ENCODE data around the gene RPS6KA5. TPM values are rescaled to one million over a fixed set of nuclear protein-coding genes. Genes with fewer than 3 reads are reported as not detected.

RPS6KA5 gene
- total RNA-seq, 2 donors from 2014 or later, result 5.3 to 9.6 TPM

DNA sequence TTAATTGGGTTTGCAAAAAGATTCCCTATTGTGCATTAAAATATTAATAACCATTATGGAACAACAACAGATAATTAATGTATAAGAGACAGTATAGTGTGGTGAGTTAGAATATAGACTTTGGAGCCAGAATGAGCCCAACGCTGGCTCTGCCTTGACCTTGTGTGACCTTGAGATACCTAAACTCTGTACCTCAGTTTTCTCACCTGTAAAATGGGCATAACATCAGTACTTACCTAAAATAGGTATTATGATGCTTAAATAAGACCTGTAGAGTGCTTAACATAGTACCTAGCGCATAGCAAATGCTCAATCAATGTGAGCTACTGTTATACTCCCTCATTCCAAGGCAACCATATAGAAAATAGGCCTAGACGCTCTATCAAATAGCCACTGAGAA, 153.3 kb downstream of the RPS6KA5 start:
- no peak for DNase-seq (ENCODE audit: low spot score)

DNA sequence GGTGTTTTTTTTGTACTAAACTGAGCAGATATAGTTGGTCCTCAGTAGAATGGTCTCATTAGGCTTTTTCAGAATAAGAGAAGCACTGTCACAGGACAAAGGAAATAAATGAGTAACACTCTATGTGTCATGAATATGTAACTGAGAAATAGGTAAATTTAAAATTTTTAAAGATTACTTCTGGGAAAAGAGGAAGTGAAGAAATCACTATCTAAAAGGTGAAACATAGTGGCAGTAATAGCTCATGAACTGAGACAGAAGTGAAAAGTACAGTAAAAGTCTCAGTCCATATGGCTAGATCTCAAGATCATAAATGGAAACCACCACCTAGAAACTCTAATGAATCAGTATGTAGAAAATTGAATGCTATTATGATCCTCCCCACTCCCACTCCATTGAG, 154.9 kb downstream of the RPS6KA5 start:
- no peaks in the 10 kb centered on the region for H3K36me3 ChIP-seq
- H3K4me1 ChIP-seq, result no peaks in the 10 kb centered on the region
- H3K27ac ChIP-seq, result no peak overlapping the region
- no peaks in the 10 kb centered on the region for H3K9me3 ChIP-seq
- H3K27me3 ChIP-seq, result no peaks in the 10 kb centered on the region
- DNase-seq (ENCODE audit: low spot score), result no peak
- no peak overlapping the region for H3K4me3 ChIP-seq
- TF ChIP-seq, protein P1, sequence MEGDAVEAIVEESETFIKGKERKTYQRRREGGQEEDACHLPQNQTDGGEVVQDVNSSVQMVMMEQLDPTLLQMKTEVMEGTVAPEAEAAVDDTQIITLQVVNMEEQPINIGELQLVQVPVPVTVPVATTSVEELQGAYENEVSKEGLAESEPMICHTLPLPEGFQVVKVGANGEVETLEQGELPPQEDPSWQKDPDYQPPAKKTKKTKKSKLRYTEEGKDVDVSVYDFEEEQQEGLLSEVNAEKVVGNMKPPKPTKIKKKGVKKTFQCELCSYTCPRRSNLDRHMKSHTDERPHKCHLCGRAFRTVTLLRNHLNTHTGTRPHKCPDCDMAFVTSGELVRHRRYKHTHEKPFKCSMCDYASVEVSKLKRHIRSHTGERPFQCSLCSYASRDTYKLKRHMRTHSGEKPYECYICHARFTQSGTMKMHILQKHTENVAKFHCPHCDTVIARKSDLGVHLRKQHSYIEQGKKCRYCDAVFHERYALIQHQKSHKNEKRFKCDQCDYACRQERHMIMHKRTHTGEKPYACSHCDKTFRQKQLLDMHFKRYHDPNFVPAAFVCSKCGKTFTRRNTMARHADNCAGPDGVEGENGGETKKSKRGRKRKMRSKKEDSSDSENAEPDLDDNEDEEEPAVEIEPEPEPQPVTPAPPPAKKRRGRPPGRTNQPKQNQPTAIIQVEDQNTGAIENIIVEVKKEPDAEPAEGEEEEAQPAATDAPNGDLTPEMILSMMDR (IDR thresholded peaks at IDR 0.05), result no peak

More for the DNA sequence above, 153.3 kb downstream of the RPS6KA5 start:
- TF ChIP-seq, protein P1 (IDR thresholded peaks at IDR 0.05), result no peak
- Histone ChIP-seq H3K36me3 (no peaks in the 10 kb centered on the region), H3K9me3 (no peaks in the 10 kb centered on the region), H3K27me3 (no peaks in the 10 kb centered on the region), H3K4me3 (no peak overlapping the region), H3K4me1 (no peaks in the 10 kb centered on the region), H3K27ac (no peak overlapping the region)

DNA sequence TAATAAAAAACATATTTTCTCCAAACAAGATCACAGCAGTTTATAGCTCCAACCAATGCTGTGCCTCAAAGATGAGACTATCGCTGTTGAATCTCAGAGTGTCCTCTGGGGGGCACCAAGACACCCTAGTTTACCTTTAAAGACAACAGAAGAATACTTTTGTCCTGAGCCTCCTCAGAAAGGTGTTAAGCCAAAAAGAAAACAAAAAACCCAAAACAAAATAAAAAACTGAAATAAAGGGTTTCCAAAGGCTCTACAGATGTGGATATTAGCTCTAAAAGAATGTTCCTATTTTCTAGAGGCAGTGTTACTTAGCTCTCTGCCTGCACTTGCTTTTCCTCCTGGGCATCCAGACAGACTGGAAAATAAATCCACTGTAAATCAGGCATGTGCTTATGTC, 157.3 kb downstream of the RPS6KA5 start:
- no peak overlapping the region for H3K27ac ChIP-seq
- TF ChIP-seq, protein P1 (IDR thresholded peaks at IDR 0.05), result peak; percentile 55 to 79
- H3K27me3 ChIP-seq, result no peaks in the 10 kb centered on the region
- peaks cover 10% of the 10 kb centered on the region for H3K36me3 ChIP-seq
- no peaks in the 10 kb centered on the region for H3K4me1 ChIP-seq
- no peak for DNase-seq (ENCODE audit: low spot score)
- no peaks in the 10 kb centered on the region for H3K9me3 ChIP-seq
- H3K4me3 ChIP-seq, result no peak overlapping the region

DNA sequence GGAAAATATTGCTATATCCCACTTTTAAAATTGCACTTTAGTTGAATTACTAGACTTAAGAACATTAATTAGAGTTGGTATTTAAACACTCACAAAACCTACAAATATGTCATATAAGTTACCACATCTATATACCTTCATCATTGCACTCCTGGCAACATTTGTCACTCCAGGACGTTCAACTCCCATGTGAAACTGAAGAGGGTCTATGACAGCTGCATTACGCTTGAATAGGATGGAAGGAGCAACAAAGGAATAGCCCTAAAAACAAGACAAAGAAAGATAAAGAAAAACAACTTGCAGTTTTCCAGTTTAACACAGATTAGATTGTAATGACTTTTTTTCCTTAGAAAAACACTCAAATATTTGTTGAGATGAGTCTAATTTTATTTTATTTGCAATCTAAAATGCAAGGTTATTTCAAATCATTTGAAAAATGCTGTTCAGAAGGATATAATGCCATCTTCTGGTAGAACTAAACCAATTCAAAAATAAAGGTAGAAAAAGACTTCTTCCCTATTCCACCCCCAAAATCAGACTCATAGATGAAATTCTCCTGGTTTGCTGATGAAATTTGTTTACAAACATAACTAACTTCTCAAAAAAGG, 159.9 kb downstream of the RPS6KA5 start:
- H3K36me3 ChIP-seq, result peaks cover 18% of the 10 kb centered on the region
- no peak overlapping the region for H3K4me3 ChIP-seq
- no peaks in the 10 kb centered on the region for H3K4me1 ChIP-seq
- no peak overlapping the region for H3K27ac ChIP-seq
- no peaks in the 10 kb centered on the region for H3K27me3 ChIP-seq
- no peak for DNase-seq (ENCODE audit: low spot score)
- no peaks in the 10 kb centered on the region for H3K9me3 ChIP-seq
- TF ChIP-seq, protein P1 (IDR thresholded peaks at IDR 0.05), result peak in 1 of 2 donors; percentile 44

DNA sequence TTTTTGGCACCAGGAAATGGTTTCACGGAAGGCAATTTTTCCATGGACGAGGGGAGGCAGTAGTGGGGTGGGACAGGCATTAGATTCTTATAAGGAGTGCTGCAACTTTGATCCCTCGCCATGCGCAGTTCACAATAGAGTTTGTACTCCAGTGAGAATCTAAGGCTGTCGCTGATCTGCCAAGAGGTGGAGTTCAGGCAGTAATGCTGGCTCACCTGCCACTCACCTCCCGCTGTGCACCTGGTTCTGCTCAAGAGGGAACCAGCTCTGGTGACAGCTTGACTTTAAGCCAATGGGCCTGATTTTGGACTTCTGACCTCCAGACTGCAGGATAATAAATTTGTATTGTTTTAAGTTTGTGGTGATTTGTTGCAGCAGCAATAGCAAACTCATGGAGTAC, 163.4 kb downstream of the RPS6KA5 start:
- DNase-seq (ENCODE audit: low spot score), result no peak
- no peak overlapping the region for H3K27ac ChIP-seq
- no peaks in the 10 kb centered on the region for H3K9me3 ChIP-seq
- no peaks in the 10 kb centered on the region for H3K27me3 ChIP-seq
- H3K4me3 ChIP-seq, result no peak overlapping the region
- TF ChIP-seq, protein P1 (IDR thresholded peaks at IDR 0.05), result no peak
- H3K36me3 ChIP-seq, result peaks cover 18% of the 10 kb centered on the region
- H3K4me1 ChIP-seq, result peaks cover 0 to 6% of the 10 kb centered on the region in 2 donors

DNA sequence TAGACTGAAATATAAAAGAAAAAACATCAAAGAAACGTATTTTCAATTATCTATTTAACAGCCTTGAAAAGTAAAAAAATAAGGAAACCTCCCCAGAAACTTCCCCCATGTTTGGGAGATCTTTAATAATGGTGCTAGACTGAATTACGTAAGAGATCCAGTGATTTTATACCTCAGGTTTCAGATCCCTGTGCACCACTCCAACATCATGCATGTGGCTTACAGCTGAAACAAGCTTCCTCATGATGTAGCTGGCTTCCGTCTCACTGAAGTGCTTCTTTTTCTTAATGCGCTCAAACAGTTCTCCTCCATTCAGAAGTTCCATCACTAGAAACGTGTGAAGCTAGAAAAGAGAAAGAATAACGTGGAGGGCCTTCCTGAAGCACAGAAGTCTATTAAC, 166.2 kb downstream of the RPS6KA5 start:
- DNase-seq (ENCODE audit: low spot score), result no peak
- Histone ChIP-seq H3K4me3 (no peak overlapping the region), H3K4me1 (peaks cover 0 to 6% of the 10 kb centered on the region in 2 donors), H3K9me3 (no peaks in the 10 kb centered on the region), H3K36me3 (peaks cover 18% of the 10 kb centered on the region), H3K27me3 (no peaks in the 10 kb centered on the region), H3K27ac (no peak overlapping the region)
- TF ChIP-seq, protein P1 (IDR thresholded peaks at IDR 0.05), result no peak
